ENCODE results near the gene ZNF182. TPM values are rescaled to one million over a fixed set of nuclear protein-coding genes. Genes with fewer than 3 reads are reported as not detected.

The ZNF182 gene
- total and polyA plus RNA-seq, 2 of the 13 experiments (the other 11 are each of a cell fraction or from before 2014, with no cell fraction given), result 2.1 to 4.5 TPM

- TF ChIP-seq RFX5 (IDR thresholded peaks at IDR 0.05; ENCODE audit: low read depth, low read length), result no peak
- TF ChIP-seq PCBP2 (optimal IDR thresholded peaks at IDR 0.05; ENCODE audit: low read depth, low read length, poor library complexity, severe bottlenecking), result no peak
- in situ Hi-C loops (cut with HindIII; ENCODE audit: extremely low pct_ligation_motif_present, low pct_unique_long_range_greater_than_20kb), result no loop called here
- H4K20me1 ChIP-seq (ENCODE audit: insufficient read depth, low read length), result no peaks in the 10 kb centered on the region
- H3K79me2 ChIP-seq (ENCODE audit: insufficient read depth, low read length), result no peaks in the 10 kb centered on the region
- H3K4me2 ChIP-seq (ENCODE audit: low read depth, low read length), result no peak overlapping the region
- H3K27ac ChIP-seq (ENCODE audit: extremely low read length, insufficient read depth, low read length), result no peak overlapping the region
- 100% methylated on average over 2 of the region's 2 CpGs for WGBS (ENCODE audit: low lambda C conversion rate)
- 0 out of 5 replicates have a peak, but pooled peaks cover 0 to under 1% of the 10 kb centered on the region in 2 experiments for H3K36me3 ChIP-seq (replicated peaks in 1 of 2; ENCODE audit: control insufficient read depth in 1 of 2, insufficient read depth in 2 of 2, low read length in 2 of 2)
- H3K27me3 ChIP-seq (ENCODE audit: control insufficient read depth in 1 of 2, insufficient read depth in 2 of 2, low read length in 2 of 2), result no peaks in the 10 kb centered on the region
- H3K9me3 ChIP-seq (ENCODE audit: low read length), result no peaks in the 10 kb centered on the region
- no TSS peak for BruUV-seq (replicated peaks)
- no peak for ATAC-seq
- no peak overlapping the region for H3K4me3 ChIP-seq (replicated peaks in 1 of 3; ENCODE audit: insufficient read depth in 1 of 3, low read depth in 2 of 3, low read length in 3 of 3)
- ChIA-PET POLR2A (no interaction called here), CTCF (ENCODE audit: low intra/inter-chr PET ratio, low total read pairs) (no interaction called here)
- intact Hi-C loops (cut with micrococcal nuclease; ENCODE audit: unreplicated experiment), result no loop called here
- no peak for FAIRE-seq
- H3K9ac ChIP-seq (ENCODE audit: insufficient read depth, low read depth, low read length), result no peak overlapping the region
- no peak for DNase-seq (ENCODE audit: low spot score)
- H2AFZ ChIP-seq (ENCODE audit: low read length), result no peak overlapping the region
- no peaks in the 10 kb centered on the region for H3K4me1 ChIP-seq (ENCODE audit: insufficient read depth, low read length)
These were observed 11.1 kb downstream of the ZNF182 start for GRCh38 chrX:47992669-47993068.

GRCh38 chrX:47992095-47992380, 11.8 kb downstream of the ZNF182 start:
- H3K79me2 ChIP-seq (ENCODE audit: insufficient read depth, low read length), result no peaks in the 10 kb centered on the region
- in situ Hi-C loops (cut with HindIII; ENCODE audit: extremely low pct_ligation_motif_present, low pct_unique_long_range_greater_than_20kb) (no loop called here), intact Hi-C loops (cut with micrococcal nuclease; ENCODE audit: unreplicated experiment) (no loop called here)
- no peak for ATAC-seq
- no peak for DNase-seq (ENCODE audit: low spot score)
- H4K20me1 ChIP-seq (ENCODE audit: insufficient read depth, low read length), result no peaks in the 10 kb centered on the region
- H3K4me1 ChIP-seq (ENCODE audit: insufficient read depth, low read length), result no peaks in the 10 kb centered on the region
- POLR2A ChIA-PET, result no interaction called here
- FAIRE-seq, result no peak
- H3K27me3 ChIP-seq (ENCODE audit: control insufficient read depth in 1 of 2, insufficient read depth in 2 of 2, low read length in 2 of 2), result no peaks in the 10 kb centered on the region
- no peak overlapping the region for H2AFZ ChIP-seq (ENCODE audit: low read length)
- no peak overlapping the region for H3K4me3 ChIP-seq (replicated peaks in 1 of 3; ENCODE audit: insufficient read depth in 1 of 3, low read depth in 2 of 3, low read length in 3 of 3)
- CTCF ChIA-PET (ENCODE audit: low intra/inter-chr PET ratio, low total read pairs), result no interaction called here
- H3K9me3 ChIP-seq (ENCODE audit: low read length), result no peaks in the 10 kb centered on the region
- 100% methylated on average over 1 of the region's 1 CpG for WGBS (ENCODE audit: low lambda C conversion rate)
- H3K36me3 ChIP-seq (replicated peaks in 1 of 2; ENCODE audit: control insufficient read depth in 1 of 2, insufficient read depth in 2 of 2, low read length in 2 of 2), result 0 out of 5 replicates have a peak, but pooled peaks cover 0 to 5% of the 10 kb centered on the region in 2 experiments
- no peak for TF ChIP-seq ZFP36 (IDR thresholded peaks at IDR 0.05; ENCODE audit: borderline replicate concordance, low read depth, low read length, partially characterized antibody)
- no peak overlapping the region for H3K4me2 ChIP-seq (ENCODE audit: low read depth, low read length)
- H3K27ac ChIP-seq (ENCODE audit: extremely low read length, insufficient read depth, low read length), result no peak overlapping the region
- no peak overlapping the region for H3K9ac ChIP-seq (ENCODE audit: insufficient read depth, low read depth, low read length)
- no TSS peak for BruUV-seq (replicated peaks)
